HFF-Myc (cell line): ENCODE data around the gene CDK5RAP2.
A peak's percentile ranks its signal among the peaks of the same experiment; 100 is the strongest.
"Not testable (repeated sequence)": the region's sequence is repeated elsewhere in the genome, so short reads cannot be mapped to it uniquely, and the experiment has no call there.

Source experiments
- DNase-seq: peaks from one replicate; pipeline ENCODE4 v3.0.0-alpha.2; 2011; ENCODE audit warnings: low read depth; ENCODE audit errors: extremely low read depth
- H3K4me3 ChIP-seq: replicated peaks from 2 replicates; pipeline ENCODE4 v1.5.1; 2011; ENCODE audit warnings: low read depth, mild to moderate bottlenecking, control low read depth, low read length
- TF ChIP-seq, protein P1 (sequence below): IDR thresholded peaks from 2 replicates; pipeline ENCODE4 v1.5.1; 2012; ENCODE audit warnings: mild to moderate bottlenecking, low read depth, low read length, control low read depth; ENCODE audit errors: missing control alignments

CDK5RAP2 gene

DNA sequence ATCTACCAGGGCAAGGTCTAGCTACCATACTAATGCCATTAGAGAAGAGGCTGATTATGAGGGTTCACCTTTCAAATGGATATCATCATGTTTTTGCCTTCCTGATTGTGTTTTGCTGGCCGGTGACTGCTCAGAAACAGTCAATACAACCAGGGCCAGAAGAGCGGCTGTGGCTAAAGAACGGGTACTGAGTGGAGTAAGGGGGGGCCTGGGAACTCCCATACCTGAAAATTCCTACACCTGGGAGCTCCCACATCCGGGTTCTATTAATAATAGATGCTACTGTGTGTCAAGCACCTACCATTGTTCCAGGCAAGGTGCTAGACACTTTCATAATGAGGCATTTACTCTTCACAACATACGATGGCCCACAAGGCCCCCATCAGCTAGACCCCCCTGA lies 79.2 kb downstream of the CDK5RAP2 start:
- no peak overlapping the region for H3K4me3 ChIP-seq
- TF ChIP-seq, protein P1, sequence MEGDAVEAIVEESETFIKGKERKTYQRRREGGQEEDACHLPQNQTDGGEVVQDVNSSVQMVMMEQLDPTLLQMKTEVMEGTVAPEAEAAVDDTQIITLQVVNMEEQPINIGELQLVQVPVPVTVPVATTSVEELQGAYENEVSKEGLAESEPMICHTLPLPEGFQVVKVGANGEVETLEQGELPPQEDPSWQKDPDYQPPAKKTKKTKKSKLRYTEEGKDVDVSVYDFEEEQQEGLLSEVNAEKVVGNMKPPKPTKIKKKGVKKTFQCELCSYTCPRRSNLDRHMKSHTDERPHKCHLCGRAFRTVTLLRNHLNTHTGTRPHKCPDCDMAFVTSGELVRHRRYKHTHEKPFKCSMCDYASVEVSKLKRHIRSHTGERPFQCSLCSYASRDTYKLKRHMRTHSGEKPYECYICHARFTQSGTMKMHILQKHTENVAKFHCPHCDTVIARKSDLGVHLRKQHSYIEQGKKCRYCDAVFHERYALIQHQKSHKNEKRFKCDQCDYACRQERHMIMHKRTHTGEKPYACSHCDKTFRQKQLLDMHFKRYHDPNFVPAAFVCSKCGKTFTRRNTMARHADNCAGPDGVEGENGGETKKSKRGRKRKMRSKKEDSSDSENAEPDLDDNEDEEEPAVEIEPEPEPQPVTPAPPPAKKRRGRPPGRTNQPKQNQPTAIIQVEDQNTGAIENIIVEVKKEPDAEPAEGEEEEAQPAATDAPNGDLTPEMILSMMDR = no peak
- no peak for DNase-seq

DNA sequence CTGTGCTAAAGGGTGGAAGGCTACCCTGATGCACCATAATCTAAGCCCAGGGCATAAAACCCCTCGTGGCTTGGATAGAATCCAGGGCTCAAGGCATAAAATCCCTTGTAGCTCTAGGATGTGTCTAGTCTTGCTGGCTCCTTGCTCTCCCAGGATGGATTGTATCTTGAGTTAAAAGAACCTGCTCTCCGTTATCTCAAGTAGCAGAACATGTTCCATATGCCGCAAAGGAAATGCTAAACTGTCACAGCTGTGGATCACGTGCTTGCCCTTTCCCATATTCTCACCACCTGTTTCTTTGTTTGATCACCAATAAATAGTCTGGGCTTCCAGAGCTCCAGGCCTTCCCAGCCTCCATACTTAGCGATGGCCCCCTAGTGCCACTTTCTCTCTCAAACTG lies 82.1 kb downstream of the CDK5RAP2 start:
- not testable (repeated sequence) for H3K4me3 ChIP-seq
- peak; percentile 41 for DNase-seq

DNA sequence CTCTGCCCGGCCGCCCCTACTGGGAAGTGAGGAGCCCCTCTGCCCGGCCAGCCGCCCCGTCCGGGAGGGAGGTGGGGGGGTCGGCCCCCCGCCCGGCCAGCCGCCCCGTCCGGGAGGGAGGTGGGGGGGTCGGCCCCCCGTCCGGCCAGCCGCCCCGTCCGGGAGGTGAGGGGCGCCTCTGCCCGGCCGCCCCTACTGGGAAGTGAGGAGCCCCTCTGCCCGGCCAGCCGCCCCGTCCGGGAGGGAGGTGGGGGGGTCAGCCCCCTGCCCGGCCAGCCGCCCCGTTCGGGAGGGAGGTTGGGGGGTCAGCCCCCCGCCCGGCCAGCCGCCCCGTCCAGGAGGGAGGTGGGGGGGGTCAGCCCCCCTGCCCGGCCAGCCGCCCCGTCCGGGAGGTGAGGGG lies 83.5 kb downstream of the CDK5RAP2 start:
- DNase-seq, H3K4me3 ChIP-seq: not testable (repeated sequence)

DNA sequence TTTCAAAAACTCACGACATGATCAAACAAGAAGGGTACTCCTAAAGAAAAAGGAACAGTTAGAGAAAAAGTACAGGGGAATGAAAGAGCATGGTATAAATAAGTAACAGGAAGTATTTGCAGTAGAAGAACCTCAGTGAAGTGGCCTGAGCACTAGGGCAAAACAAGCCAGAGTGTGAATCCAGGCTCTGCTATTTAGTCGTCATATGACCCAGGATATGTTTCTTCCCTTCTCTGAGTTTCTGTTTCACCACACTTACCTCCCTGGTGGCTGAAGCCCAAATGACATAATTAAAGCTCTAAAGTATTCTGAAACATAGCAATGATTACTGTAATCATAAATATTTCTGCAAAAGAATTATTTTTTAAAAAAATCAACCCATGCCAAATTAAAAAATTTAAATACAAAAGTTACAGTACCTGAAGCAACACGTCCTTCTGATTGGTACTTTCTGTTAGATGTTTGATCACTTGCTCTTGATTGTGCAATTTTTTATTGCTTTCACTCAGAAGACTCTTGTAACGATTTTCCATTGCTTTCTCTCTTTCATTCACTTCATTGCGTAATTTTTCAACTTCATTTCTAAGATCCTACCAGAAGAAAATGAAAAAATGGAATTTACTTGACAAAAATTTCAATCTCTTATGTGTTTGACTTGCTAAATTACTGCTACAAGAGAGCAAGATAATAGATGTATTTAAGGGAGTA lies 88.9 kb downstream of the CDK5RAP2 start:
- TF ChIP-seq, protein P1 = no peak
- DNase-seq = no peak
- no peak overlapping the region for H3K4me3 ChIP-seq

DNA sequence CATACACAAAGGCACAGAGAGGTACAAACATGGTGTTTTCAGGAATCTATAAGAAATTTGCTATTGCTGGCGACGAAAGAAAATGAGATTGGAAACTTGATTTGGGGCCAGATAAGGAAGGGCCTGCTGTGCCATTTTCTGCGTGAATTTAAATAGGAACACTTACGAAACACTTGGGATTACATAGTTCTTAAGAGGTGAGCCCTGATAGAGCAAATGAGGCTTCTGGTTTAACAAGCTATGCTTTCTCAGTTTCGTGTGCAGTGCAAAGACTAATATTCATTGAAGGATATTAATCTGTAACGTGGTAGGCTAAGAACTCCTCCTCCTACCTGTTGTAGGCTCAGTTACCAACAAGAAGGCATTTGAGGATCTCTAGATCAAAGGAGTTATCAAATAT lies 93.1 kb downstream of the CDK5RAP2 start:
- no peak overlapping the region for H3K4me3 ChIP-seq
- DNase-seq = no peak
- TF ChIP-seq, protein P1 = no peak

DNA sequence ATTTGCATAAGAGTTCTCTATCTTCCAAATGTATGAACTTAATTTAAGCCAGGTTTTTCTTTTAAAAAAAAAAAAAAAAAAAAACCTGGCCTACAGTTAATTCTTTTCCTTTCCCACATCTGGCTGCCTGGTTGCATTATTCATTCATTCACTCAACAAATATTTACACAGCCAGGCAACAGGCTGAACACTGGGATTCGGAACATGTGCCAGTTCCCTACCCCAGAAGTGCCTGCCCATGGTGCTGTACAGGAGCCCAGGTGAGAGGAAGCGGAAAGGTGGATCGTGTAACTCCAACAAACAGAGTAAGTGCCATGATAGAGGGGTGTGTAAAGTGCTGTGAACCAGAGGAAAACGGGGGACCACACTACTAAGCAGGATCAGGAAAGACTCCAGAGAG lies 93.6 kb downstream of the CDK5RAP2 start:
- no peak for DNase-seq
- H3K4me3 ChIP-seq = no peak overlapping the region
- TF ChIP-seq, protein P1 = no peak

DNA sequence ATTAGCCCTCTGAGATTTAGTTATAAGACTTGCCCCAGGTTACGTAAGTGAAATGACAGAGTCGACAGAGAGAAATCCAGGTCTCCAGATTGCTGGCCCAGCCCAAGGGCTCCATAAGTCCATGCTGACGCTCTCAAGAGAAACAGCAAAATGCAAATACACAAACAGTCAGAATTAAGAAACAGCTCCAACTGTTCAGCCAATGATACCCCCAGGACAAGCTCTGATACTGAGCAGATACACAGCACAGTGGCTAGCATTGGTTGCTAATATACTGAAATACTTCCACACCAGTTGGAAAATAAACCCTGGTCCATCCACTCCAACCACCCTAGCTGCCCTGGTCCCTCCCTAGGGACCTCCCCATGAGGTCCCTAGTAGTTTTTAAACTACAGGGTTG lies 94.2 kb downstream of the CDK5RAP2 start:
- no peak for DNase-seq
- TF ChIP-seq, protein P1 = no peak

DNA sequence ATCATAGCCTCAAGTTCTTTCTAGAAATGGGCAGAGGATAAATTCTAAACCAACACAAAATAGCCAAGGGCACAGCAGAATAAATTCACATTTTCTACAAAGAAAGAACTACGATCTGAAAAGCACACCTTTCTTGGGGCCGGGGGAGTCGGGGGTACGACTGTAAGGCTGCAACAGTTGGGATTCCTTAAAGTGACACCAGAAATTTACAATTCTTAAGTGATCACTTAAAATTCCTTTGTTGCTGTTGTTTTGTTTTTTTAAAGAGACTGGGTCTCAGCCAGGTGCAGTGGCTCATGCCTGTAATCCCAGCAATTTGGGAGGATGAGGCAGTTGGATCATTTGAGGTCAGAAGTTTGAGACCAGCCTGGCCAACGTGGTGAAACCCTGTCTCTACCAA lies 95.8 kb downstream of the CDK5RAP2 start:
- H3K4me3 ChIP-seq = no peak overlapping the region
- no peak for DNase-seq
- TF ChIP-seq, protein P1 = no peak

More for the DNA sequence above, 94.2 kb downstream of the CDK5RAP2 start:
- no peak overlapping the region for H3K4me3 ChIP-seq
